Activated T-cell treated with anti-CD3 and anti-CD28 coated beads for 1 hour (primary cell): ENCODE results near the gene SCMH1.

Experiments used
- DNase-seq: peaks from one replicate; pipeline ENCODE4 v3.0.0-alpha.2; 2020; ENCODE audit warnings: low read depth

Gene SCMH1

GRCh38 chr1:41024953-41025352 is 217.2 kb downstream of the SCMH1 start:
- DNase-seq: no peak

- no peak for DNase-seq
These were observed 218.7 kb downstream of the SCMH1 start for GRCh38 chr1:41023279-41023990.

GRCh38 chr1:41022424-41022823 is 219.7 kb downstream of the SCMH1 start:
- DNase-seq: no peak

- no peak for DNase-seq
These were observed 220.4 kb downstream of the SCMH1 start, which contains the start of gene SLFNL1 for GRCh38 chr1:41021526-41022308. TSS of gene SLFNL1 (minus strand) at chr1:41021725. CDS start at chr1:41020660, 1,065 bp downstream.

- no peak for DNase-seq
These were observed 221.5 kb downstream of the SCMH1 start for GRCh38 chr1:41020654-41021053.

- DNase-seq: no peak
These were observed 222.0 kb downstream of the SCMH1 start for GRCh38 chr1:41020109-41020576.

- no peak for DNase-seq
These were observed 222.8 kb downstream of the SCMH1 start for GRCh38 chr1:41019353-41019745.

- no peak for DNase-seq
These were observed 224.1 kb downstream of the SCMH1 start for GRCh38 chr1:41018018-41018410.

- no peak for DNase-seq
These were observed 224.7 kb downstream of the SCMH1 start for GRCh38 chr1:41017141-41018017.

- DNase-seq: no peak
These were observed 226.1 kb downstream of the SCMH1 start for GRCh38 chr1:41015897-41016470.

GRCh38 chr1:41015281-41015896 is 226.7 kb downstream of the SCMH1 start:
- DNase-seq: no peak

- no peak for DNase-seq
These were observed 227.2 kb downstream of the SCMH1 start for GRCh38 chr1:41014871-41015270.

- no peak for DNase-seq
These were observed 228.3 kb downstream of the SCMH1 start for GRCh38 chr1:41013796-41014195.

GRCh38 chr1:41013024-41013423 is 229.1 kb downstream of the SCMH1 start:
- no peak for DNase-seq

- DNase-seq: no peak
These were observed 231.8 kb downstream of the SCMH1 start for GRCh38 chr1:41010345-41010744.

GRCh38 chr1:41009466-41009865 is 232.6 kb downstream of the SCMH1 start:
- no peak for DNase-seq

GRCh38 chr1:41006942-41007865 is 234.9 kb downstream of the SCMH1 start:
- DNase-seq: no peak

- no peak for DNase-seq
These were observed 236.2 kb downstream of the SCMH1 start for GRCh38 chr1:41005876-41006275.

- peak; percentile 73 for DNase-seq
These were observed 238.4 kb downstream of the SCMH1 start for GRCh38 chr1:41003640-41004220.

- DNase-seq: no peak
These were observed 238.9 kb downstream of the SCMH1 start for GRCh38 chr1:41003127-41003639.
